GM04504 (cell line): Measurements from ENCODE around the gene TCP1.
"Not testable (repeated sequence)": the region's sequence is repeated elsewhere in the genome, so short reads cannot be mapped to it uniquely, and the experiment has no call there.

ENCODE experiments used
- DNase-seq: peaks from one replicate; pipeline ENCODE4 v3.0.0-alpha.2; 2012; ENCODE audit warnings: low read depth

The TCP1 gene

GRCh38 chr6:159733395-159733794 is 56.0 kb downstream of the TCP1 start:
- not testable (repeated sequence) for DNase-seq

- not testable (repeated sequence) for DNase-seq
Measured at GRCh38 chr6:159732550-159732949, 56.9 kb downstream of the TCP1 start.

- no peak for DNase-seq
Measured at GRCh38 chr6:159730332-159730676, 59.1 kb downstream of the TCP1 start.

- no peak for DNase-seq
Measured at GRCh38 chr6:159729598-159730331, 59.6 kb downstream of the TCP1 start.

DNA sequence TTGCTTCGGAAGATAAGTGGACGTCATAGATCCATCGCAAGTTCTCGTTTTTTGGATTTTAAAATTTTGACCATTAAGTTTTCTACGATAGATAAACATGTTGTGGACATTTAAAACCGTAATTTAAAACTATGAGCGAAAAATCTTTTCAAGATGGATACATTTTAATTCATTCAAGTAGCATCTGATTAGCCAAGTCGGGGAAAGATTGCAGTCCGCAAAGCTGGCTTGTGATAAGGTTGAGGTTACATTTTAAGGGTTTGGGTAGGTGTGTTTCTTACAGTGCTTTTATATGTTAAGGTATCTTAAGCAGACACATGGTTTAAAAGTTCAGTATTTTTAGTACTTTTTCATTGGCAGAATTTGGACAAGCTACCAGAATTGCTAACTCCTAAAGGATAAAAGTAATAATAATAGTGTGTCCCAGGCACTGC is 60.9 kb downstream of the TCP1 start:
- no peak for DNase-seq
